ENCODE measurements around the gene ACIN1. TPM values are rescaled to one million over a fixed set of nuclear protein-coding genes. Genes with fewer than 3 reads are reported as not detected.

Gene ACIN1
- total and polyA plus RNA-seq, 9 of the 15 experiments (the other 6 are each of a cell fraction or from before 2014, with no cell fraction given) = 5.0 to 196 (median 129) TPM

- TF ChIP-seq CEBPG (CRISPR knock-in tag; IDR thresholded peaks at IDR 0.05) (no peak), CEBPG (tag; conservative IDR thresholded peaks at IDR 0.05 in 1 of 2, IDR thresholded peaks at IDR 0.05 in 1 of 2) (no peak), BHLHE40 (IDR thresholded peaks at IDR 0.05; ENCODE audit: low read length) (peak; percentile 35; the same call in 1 of the 2 replicates), BRD9 (IDR thresholded peaks at IDR 0.05; ENCODE audit: low read depth, partially characterized antibody) (no peak), RERE (CRISPR knock-in tag; IDR thresholded peaks at IDR 0.05; ENCODE audit: borderline replicate concordance) (no peak), E4F1 (CRISPR knock-in tag; IDR thresholded peaks at IDR 0.05; ENCODE audit: borderline replicate concordance) (no peak), YBX1 (IDR thresholded peaks at IDR 0.05) (no peak), ZNF436 (CRISPR knock-in tag; IDR thresholded peaks at IDR 0.05) (no peak), USF2 (CRISPR knock-in tag; IDR thresholded peaks at IDR 0.05) (no peak), EGR1 (conservative IDR thresholded peaks at IDR 0.05) (peak; percentile 88), CXXC5 (CRISPR knock-in tag; IDR thresholded peaks at IDR 0.05) (peak; percentile 32; the same call in 1 of the 2 replicates), TRIM28 (IDR thresholded peaks at IDR 0.05) (0 out of 2 replicates have a peak, but pooled peaks have one; percentile 22), OTX1 (CRISPR knock-in tag; IDR thresholded peaks at IDR 0.05) (no peak), CBFB (CRISPR knock-in tag; IDR thresholded peaks at IDR 0.05) (no peak), HLTF (IDR thresholded peaks at IDR 0.05) (peak; percentile 53; the same call in 1 of the 2 replicates), RHOXF2B (CRISPR knock-in tag; conservative IDR thresholded peaks at IDR 0.05) (no peak), ZBTB7A (IDR thresholded peaks at IDR 0.05; ENCODE audit: borderline replicate concordance, control insufficient read depth, low read depth, low read length) (peak; percentile 37; the same call in 1 of the 2 replicates)
- TF ChIP-seq, protein P1, sequence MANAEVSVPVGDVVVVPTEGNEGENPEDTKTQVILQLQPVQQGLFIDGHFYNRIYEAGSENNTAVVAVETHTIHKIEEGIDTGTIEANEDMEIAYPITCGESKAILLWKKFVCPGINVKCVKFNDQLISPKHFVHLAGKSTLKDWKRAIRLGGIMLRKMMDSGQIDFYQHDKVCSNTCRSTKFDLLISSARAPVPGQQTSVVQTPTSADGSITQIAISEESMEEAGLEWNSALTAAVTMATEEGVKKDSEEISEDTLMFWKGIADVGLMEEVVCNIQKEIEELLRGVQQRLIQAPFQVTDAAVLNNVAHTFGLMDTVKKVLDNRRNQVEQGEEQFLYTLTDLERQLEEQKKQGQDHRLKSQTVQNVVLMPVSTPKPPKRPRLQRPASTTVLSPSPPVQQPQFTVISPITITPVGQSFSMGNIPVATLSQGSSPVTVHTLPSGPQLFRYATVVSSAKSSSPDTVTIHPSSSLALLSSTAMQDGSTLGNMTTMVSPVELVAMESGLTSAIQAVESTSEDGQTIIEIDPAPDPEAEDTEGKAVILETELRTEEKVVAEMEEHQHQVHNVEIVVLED (CRISPR knock-in tag; IDR thresholded peaks at IDR 0.05) = no peak
These were observed 38.6 kb downstream of the ACIN1 start (continued) for GRCh38 chr14:23056145-23056955.

Measured in K562 (cell line).